ENCODE data around the gene NFYC. TPM values are rescaled to one million over a fixed set of nuclear protein-coding genes. Genes with fewer than 3 reads are reported as not detected.

The NFYC gene
- total and polyA plus RNA-seq, 2 of the 8 experiments (the other 6 are each of a cell fraction or from before 2014, with no cell fraction given): 54.1 to 124 TPM

- Histone ChIP-seq H3K23ac (ENCODE audit: insufficient read length) (no peak overlapping the region), H3K36me3 (ENCODE audit: control insufficient read depth in 2 of 4, insufficient read depth in 4 of 4, low read length in 3 of 4) (peaks cover 0 to 59% (median 20%) of the 10 kb centered on the region in 4 experiments; a peak in 7 of 8 replicates), H3K4me2 (ENCODE audit: insufficient read depth in 1 of 2, low read depth in 2 of 2, low read length in 2 of 2) (no peak overlapping the region), H3K56ac (replicated peaks; ENCODE audit: insufficient read length, low read depth, low read length) (no peak overlapping the region), H4K20me1 (replicated peaks in 1 of 2; ENCODE audit: control insufficient read depth in 1 of 2, insufficient read depth in 2 of 2, low read length in 2 of 2) (peaks cover 5 to 6% of the 10 kb centered on the region in 2 experiments), H2BK12ac (ENCODE audit: low read depth, low read length) (no peak overlapping the region), H2AK5ac (ENCODE audit: low read depth, low read length) (no peak overlapping the region), H3K4me3 (ENCODE audit: extremely low read depth in 1 of 4, insufficient read depth in 2 of 4, low read depth in 3 of 4, low read length in 4 of 4) (no peak overlapping the region), H3K9ac (replicated peaks in 1 of 4; ENCODE audit: extremely low read depth in 1 of 4, low read depth in 3 of 4, low read length in 3 of 4) (no peak overlapping the region), H3K27me3 (replicated peaks in 1 of 4; ENCODE audit: control insufficient read depth in 3 of 4, extremely low read depth in 1 of 4, insufficient read depth in 3 of 4, low read length in 3 of 4) (no peaks in the 10 kb centered on the region), H3K27ac (ENCODE audit: low read depth, low read length) (no peak overlapping the region), H3K4ac (replicated peaks; ENCODE audit: insufficient read length, low read depth, low read length) (no peak overlapping the region), H4K8ac (ENCODE audit: extremely low read depth, insufficient read depth, low read length) (no peak overlapping the region), H3K23me2 (ENCODE audit: low read depth, low read length) (no peaks in the 10 kb centered on the region), H4K5ac (ENCODE audit: insufficient read length, low read depth, low read length) (no peak overlapping the region), H3K4me1 (replicated peaks in 1 of 4; ENCODE audit: control insufficient read depth in 3 of 4, insufficient read depth in 4 of 4, low read length in 3 of 4) (no peaks in the 10 kb centered on the region), H2AFZ (ENCODE audit: low read length) (no peak overlapping the region), H2BK5ac (ENCODE audit: low read depth, low read length) (no peak overlapping the region), H3K79me2 (ENCODE audit: control insufficient read depth in 1 of 2, insufficient read depth in 2 of 2, low read length in 2 of 2) (peaks cover 0 to 11% of the 10 kb centered on the region in 2 experiments; a peak in 1 of 4 replicates), H2BK120ac (replicated peaks; ENCODE audit: low read depth, low read length) (no peak overlapping the region), H2BK20ac (ENCODE audit: low read length) (no peak overlapping the region), H3K9me3 (ENCODE audit: insufficient read depth in 2 of 2, low read depth in 1 of 2, low read length in 1 of 2) (no peaks in the 10 kb centered on the region), H4K91ac (replicated peaks; ENCODE audit: insufficient read length, low read length) (no peak overlapping the region), H3K18ac (ENCODE audit: extremely low read depth, low read length) (no peak overlapping the region), H3K14ac (ENCODE audit: insufficient read length) (no peak overlapping the region), H3K79me1 (ENCODE audit: low read depth, low read length) (peaks cover 7% of the 10 kb centered on the region; the same call in 1 of the 2 replicates), H2BK15ac (ENCODE audit: low read length) (no peak overlapping the region)
- TF ChIP-seq BCL11A (IDR thresholded peaks at IDR 0.05; ENCODE audit: low read depth in 2 of 2, low read length in 2 of 2) (no peak), TAF1 (IDR thresholded peaks at IDR 0.05; ENCODE audit: low read depth, low read length) (no peak), TEAD4 (IDR thresholded peaks at IDR 0.05; ENCODE audit: low read depth, low read length) (no peak), ATF2 (IDR thresholded peaks at IDR 0.05; ENCODE audit: low read length) (no peak), YY1 (IDR thresholded peaks at IDR 0.05; ENCODE audit: low read depth, low read length) (no peak)
- DNase-seq (ENCODE audit: low read depth in 1 of 2, low spot score in 2 of 2): no peak
- ChIA-PET CTCF (ENCODE audit: partially characterized antibody) (interaction anchor here (1.0 to 2.2 kb wide), 6 partner anchors 9 to 114 kb away, joined by 3 to 6 read pairs (median 4); no protein-coding TSS in a partner anchor), POLR2A (ENCODE audit: partially characterized antibody) (interaction anchor here (1.2 to 3.1 kb wide), 3 partner anchors 9 to 54 kb away, joined by 3 to 12 read pairs (median 4); partner anchors contain the start of gene NFYC)
- no peak for FAIRE-seq
- 88% methylated on average over 1 of the region's 1 CpG; no CpG with 5 or more reads in 1 of the 2 experiments for WGBS, 2 experiments (ENCODE audit: extremely low coverage in 1 of 2, insufficient coverage in 1 of 2, insufficient read length in 1 of 2, insufficient replicate concordance in 2 of 2, low coverage in 1 of 2, low lambda C conversion rate in 2 of 2, missing lambda C conversion rate in 1 of 2)
Observed at GRCh38 chr1:40745176-40745575, 53.7 kb downstream of the NFYC start.
